HL-60 (cell line): ENCODE results near the gene ZNF697.

Experiments used
- DNase-seq, 2 experiments: peaks; one replicate each; pipeline ENCODE4 v3.0.0-alpha.2; 2010 to 2020; ENCODE audit warnings: low read depth in 1 of 2, low spot score in 1 of 2
- H3K27ac ChIP-seq: fragments of 250-450 bp; sonication (Bioruptor Pico); replicated peaks from 2 replicates; pipeline ENCODE4 v1.5.1; 2020; ENCODE audit warnings: mild to moderate bottlenecking, moderate library complexity
- H3K27me3 ChIP-seq: fragments of 250-450 bp; sonication (Bioruptor Pico); 2 replicates; pipeline ENCODE4 v1.5.1; 2021; ENCODE audit warnings: mild to moderate bottlenecking, moderate library complexity; ENCODE audit not compliant: insufficient read depth, poor library complexity, severe bottlenecking
- H3K4me3 ChIP-seq: replicated peaks from 2 replicates; pipeline ENCODE4 v1.5.1; 2011; ENCODE audit warnings: mild to moderate bottlenecking, control low read depth, low read length; ENCODE audit not compliant: insufficient read depth
- GABPA ChIP-seq: IDR thresholded peaks from 2 replicates; pipeline ENCODE4 v1.6.1; 2012; ENCODE audit warnings: low read depth
- POLR2AphosphoS5 ChIP-seq: IDR thresholded peaks from 2 replicates; pipeline ENCODE4 v1.6.1; 2012; ENCODE audit warnings: low read depth
- SPI1 ChIP-seq: IDR thresholded peaks from 2 replicates; pipeline ENCODE4 v1.6.1; 2012; ENCODE audit warnings: low read depth, mild to moderate bottlenecking, borderline replicate concordance
- TF ChIP-seq, protein P1 (sequence below): IDR thresholded peaks from 2 replicates; pipeline ENCODE4 v1.6.1; 2012; ENCODE audit warnings: low read depth; ENCODE audit not compliant: insufficient replicate concordance
- TF ChIP-seq, protein P2 (sequence below): IDR thresholded peaks from one replicate; pipeline ENCODE4 v1.5.1; 2011; ENCODE audit warnings: low read length, control low read depth, inconsistent platforms; ENCODE audit not compliant: insufficient read depth

Gene ZNF697

DNA sequence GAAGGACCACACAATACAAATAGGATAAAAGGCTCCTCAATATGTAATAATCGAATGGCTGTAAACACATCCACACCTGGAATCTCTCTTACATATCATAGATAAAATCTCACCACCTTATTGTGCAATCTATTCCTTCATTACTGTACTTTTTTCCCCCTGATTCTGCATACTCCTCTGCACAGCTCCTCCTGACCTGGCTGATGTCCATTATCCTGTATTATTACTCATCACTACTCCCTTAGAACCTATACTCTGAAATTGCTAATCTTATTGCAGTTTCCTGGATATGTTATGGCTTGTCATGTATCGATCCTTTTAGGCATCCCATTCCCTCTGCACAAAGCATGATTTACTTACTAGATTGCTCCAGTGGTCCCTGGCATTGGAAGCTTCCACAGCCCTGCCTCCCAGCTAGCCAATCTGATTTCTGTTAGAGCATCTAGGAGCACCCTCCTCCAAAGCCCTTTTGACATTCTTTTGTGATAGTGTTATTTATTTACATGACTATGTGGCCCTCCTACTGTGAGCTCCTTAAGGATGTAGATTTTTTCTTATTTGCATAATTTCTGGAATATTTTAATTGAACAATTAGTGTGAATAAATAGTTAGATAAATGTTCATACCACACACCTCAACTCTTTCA is 39.5 kb upstream of the ZNF697 start:
- Histone ChIP-seq H3K27ac (no peak overlapping the region), H3K4me3 (no peak overlapping the region), H3K27me3 (no peaks in the 10 kb centered on the region)
- DNase-seq: no peak
- TF ChIP-seq, protein P1, sequence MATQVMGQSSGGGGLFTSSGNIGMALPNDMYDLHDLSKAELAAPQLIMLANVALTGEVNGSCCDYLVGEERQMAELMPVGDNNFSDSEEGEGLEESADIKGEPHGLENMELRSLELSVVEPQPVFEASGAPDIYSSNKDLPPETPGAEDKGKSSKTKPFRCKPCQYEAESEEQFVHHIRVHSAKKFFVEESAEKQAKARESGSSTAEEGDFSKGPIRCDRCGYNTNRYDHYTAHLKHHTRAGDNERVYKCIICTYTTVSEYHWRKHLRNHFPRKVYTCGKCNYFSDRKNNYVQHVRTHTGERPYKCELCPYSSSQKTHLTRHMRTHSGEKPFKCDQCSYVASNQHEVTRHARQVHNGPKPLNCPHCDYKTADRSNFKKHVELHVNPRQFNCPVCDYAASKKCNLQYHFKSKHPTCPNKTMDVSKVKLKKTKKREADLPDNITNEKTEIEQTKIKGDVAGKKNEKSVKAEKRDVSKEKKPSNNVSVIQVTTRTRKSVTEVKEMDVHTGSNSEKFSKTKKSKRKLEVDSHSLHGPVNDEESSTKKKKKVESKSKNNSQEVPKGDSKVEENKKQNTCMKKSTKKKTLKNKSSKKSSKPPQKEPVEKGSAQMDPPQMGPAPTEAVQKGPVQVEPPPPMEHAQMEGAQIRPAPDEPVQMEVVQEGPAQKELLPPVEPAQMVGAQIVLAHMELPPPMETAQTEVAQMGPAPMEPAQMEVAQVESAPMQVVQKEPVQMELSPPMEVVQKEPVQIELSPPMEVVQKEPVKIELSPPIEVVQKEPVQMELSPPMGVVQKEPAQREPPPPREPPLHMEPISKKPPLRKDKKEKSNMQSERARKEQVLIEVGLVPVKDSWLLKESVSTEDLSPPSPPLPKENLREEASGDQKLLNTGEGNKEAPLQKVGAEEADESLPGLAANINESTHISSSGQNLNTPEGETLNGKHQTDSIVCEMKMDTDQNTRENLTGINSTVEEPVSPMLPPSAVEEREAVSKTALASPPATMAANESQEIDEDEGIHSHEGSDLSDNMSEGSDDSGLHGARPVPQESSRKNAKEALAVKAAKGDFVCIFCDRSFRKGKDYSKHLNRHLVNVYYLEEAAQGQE: no peak
- TF ChIP-seq, protein P2, sequence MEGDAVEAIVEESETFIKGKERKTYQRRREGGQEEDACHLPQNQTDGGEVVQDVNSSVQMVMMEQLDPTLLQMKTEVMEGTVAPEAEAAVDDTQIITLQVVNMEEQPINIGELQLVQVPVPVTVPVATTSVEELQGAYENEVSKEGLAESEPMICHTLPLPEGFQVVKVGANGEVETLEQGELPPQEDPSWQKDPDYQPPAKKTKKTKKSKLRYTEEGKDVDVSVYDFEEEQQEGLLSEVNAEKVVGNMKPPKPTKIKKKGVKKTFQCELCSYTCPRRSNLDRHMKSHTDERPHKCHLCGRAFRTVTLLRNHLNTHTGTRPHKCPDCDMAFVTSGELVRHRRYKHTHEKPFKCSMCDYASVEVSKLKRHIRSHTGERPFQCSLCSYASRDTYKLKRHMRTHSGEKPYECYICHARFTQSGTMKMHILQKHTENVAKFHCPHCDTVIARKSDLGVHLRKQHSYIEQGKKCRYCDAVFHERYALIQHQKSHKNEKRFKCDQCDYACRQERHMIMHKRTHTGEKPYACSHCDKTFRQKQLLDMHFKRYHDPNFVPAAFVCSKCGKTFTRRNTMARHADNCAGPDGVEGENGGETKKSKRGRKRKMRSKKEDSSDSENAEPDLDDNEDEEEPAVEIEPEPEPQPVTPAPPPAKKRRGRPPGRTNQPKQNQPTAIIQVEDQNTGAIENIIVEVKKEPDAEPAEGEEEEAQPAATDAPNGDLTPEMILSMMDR: no peak
- no peak for TF ChIP-seq SPI1
- no peak for TF ChIP-seq GABPA
- no peak for TF ChIP-seq POLR2AphosphoS5

DNA sequence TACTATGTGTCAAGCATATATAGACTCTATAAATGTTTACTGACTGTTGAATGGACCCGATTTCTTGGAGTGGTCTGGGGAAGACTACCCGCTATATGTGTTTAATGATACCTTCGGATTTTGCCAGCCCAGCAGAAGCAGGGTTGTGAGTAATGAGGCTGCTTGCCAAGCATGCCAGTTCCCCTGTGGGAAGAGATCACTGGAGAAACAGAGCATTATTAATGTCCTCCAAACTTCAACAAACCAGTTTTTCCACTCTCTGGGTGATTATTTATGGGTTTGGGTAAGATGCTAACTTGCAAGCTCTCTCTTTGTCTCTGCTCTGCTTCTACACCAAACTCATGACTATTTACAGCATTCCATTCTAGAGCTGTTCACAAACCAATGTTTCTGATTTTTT is 38.6 kb upstream of the ZNF697 start:
- TF ChIP-seq GABPA: no peak
- TF ChIP-seq, protein P2: no peak
- no peak for TF ChIP-seq SPI1
- TF ChIP-seq, protein P1: no peak
- TF ChIP-seq POLR2AphosphoS5: no peak
- H3K4me3 ChIP-seq: no peak overlapping the region
- no peak overlapping the region for H3K27ac ChIP-seq
- no peaks in the 10 kb centered on the region for H3K27me3 ChIP-seq
- DNase-seq: no peak

DNA sequence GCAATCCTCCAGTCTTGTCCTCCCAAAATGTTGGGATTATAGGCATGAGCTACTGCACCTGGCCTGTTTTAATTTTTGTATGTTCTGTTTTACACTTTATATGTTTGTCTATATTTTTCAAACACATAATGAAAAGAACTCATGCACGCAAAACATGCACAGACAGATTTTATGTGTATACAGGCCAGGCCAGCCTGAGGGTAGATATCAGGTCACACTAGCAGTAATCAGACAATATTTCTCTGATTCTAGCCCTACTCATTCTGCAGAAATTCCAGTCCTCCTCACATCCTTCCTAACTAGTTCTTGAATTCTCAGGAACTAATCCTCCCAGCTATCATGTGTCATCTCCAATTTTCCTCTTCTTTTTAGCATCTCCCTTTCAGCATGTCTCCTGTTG is 35.8 kb upstream of the ZNF697 start:
- H3K27ac ChIP-seq: no peak overlapping the region
- H3K27me3 ChIP-seq: no peaks in the 10 kb centered on the region
- no peak overlapping the region for H3K4me3 ChIP-seq
- DNase-seq: no peak
- TF ChIP-seq, protein P1: no peak
- TF ChIP-seq POLR2AphosphoS5 (no peak), SPI1 (no peak)
- TF ChIP-seq, protein P2: no peak
